ENCODE results near the gene ATP6V1G1.
"Not testable (repeated sequence)": the region's sequence is repeated elsewhere in the genome, so short reads cannot be mapped to it uniquely, and the experiment has no call there.

ATP6V1G1 gene

DNA sequence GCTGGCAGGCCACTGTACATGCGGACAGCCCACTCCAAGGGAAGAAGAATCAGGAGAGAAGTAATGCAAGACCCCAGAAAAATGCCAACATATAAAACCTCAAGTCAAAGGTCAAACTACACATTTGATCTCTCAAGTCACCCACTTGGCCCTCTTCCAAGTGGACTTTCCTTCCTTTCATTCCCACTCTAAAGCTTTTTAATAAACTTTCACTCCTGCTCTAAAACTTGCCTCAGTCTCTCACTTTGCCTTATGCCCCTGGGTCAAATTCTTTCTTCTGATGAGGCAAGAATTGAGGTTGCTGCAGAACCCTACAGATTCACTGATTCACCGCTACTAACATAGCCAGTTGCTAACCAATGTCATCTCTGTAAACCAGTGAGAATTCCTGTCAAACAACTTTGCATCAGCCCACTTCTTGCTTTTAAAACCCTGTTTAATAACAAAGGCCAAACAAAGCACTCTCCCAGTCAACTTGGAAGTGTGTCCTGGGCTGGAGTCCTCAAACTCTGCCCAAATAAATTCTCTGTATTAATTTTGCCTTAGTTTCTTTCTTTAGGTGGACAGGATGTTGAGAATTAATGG lies 6.9 kb upstream of the ATP6V1G1 start:
- no peak for DNase-seq

DNA sequence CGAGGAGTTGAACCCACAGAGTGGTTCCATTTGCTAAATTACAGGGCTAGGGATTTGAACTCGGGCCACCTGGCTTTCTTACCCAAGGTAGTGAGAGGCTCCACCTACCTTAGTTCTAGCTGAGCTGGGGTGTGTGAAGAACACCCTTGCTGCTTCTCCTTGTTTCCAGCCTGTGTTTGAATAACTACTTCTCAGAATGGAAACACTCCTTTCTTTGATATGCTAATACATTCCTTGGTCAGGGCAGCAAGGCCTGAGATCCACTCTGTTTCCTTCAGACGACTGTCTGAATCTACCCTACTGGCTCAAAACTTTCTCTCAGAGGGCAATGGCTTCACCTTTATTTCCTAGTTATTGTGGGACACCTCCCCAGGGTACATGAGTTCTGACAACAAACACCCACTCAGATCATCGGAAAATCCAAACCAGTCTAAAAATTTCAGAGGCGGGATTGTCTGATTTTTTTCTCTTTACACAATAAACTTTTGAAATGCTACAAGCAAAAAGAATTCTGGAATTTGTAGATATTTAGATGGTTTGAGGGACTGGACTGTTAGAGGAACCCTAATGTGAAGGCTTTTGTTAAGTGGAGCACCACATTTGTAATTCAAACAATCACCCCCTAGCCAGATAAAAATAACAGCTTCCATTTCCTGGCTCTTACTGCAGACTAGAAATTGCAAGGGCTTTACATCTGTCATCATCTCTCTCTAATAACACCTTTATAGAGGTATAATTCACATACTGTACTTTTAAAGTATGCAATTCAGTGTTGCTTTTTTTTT lies 4.0 kb upstream of the ATP6V1G1 start:
- DNase-seq: no peak

DNA sequence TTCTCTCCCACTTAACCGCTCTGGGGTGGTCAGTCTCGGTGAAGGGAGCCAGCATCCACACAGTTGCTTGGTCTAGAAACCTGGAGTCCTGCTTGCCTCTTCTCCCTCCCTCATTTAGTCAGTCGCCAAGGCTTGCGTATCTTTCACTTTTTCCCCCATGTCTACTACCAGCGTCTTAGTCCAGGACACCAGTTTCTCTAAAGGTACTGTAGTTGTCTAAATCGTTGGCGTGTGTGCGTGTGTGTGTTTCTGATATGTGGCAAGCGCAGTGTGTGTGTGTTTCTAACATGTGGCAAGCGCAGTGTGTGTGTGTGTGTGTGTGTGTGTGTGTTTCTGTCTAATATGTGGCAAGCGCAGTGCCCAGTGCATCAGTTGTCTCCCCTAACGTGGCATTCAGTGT lies 641 bp downstream of the ATP6V1G1 start:
- peak; percentile 12 for DNase-seq

DNA sequence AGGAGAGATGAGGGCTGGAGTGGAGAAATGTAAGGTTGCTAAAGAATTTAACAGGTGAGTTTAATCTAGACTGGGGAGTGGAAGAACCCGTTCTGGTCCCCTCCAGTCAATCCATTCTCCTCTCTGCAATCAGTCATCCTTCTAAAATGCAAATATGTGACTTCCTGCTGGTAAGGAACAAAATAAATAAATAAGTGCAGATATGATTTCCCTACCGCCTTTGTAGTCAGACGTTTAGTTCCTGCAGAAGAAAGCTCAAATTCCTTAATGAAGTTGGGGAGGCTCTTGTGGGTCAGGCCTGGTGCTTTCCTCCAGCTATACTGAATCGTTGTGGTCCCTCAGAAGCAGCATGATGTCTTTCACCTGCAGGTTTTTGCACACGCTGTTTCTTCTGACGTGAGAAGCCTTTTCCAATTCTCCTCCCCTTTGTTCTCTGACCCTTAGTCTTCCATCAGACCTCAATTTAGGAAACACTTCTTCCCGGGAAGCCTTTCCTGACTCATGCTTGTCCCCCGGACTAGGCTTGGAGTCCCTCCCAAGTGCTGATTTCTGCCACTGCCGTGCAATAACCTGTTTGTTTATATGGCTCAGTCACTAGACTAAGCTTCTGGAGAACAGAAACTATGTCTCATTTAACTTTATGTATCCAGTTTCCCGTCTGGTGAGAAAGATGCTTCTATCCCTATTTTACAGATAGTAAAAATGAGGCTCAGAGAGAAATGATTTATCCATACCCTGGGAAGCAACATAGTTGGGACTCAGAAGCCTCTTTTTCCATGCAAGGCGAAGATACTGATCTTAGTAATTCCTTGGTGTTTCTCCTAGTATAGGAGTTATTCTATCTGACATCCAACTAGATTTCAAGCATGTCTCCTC lies 1.3 kb downstream of the ATP6V1G1 start:
- no peak for DNase-seq

DNA sequence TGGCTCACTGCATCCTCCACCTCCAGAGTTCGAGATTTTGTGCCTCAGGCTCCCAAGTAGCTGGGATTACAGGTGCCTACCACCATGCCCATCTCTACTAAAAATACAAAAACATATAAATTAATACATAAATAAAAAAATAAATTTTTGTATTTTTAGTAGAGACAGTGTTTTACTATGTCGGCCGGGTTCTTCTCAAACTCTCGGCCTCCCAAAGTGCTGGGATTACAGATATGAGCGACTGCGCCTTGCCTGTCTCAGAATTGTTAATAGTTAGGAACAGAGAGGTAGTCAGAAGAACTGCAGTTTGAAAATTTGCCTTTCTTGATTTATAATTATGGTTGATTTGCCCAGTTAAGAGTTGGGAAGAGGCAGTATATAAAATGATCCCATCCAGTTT lies 2.8 kb downstream of the ATP6V1G1 start:
- DNase-seq: no peak

DNA sequence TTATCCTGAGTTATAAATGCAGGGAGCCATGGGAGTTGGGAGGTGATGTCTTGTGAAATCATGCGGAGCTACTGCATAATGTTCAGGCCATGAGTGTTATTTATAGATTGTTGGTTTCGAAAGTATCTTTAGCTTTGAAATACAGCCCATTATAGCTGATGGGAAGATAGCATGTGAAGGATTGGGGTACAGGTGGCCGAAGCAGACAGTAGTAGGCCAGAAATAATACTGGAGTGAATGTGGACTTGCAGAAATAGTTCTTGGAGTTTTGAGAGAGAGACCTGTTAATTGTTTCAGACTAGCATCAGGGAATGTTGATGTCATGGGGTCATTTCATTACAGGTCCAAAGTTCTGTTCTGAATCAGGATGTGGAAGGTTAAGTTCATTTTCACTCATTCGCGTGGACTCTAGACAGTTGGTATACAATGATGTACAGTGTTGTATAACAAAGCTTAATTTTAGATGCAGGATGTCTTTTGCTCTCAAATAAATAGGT lies 3.8 kb downstream of the ATP6V1G1 start:
- DNase-seq: no peak

DNA sequence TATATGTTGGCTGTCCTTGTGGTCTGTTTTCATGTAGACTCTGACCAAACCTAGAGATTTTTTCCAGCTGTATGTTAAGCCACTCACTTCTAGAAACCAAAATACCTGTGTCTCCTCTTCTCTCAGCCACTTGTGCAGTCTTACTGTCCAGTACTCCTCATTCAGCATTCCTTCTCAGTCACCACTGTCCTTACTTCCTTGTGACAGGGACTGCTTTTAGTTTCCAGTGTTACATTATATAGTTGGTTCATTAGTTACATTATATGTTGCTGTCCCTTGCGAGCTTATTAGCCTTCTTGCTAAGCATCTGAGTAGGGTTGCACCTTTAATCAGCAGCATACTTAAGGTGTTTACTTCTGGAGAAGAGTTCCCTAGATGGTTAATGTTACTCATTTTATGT lies 4.3 kb downstream of the ATP6V1G1 start:
- DNase-seq: no peak

DNA sequence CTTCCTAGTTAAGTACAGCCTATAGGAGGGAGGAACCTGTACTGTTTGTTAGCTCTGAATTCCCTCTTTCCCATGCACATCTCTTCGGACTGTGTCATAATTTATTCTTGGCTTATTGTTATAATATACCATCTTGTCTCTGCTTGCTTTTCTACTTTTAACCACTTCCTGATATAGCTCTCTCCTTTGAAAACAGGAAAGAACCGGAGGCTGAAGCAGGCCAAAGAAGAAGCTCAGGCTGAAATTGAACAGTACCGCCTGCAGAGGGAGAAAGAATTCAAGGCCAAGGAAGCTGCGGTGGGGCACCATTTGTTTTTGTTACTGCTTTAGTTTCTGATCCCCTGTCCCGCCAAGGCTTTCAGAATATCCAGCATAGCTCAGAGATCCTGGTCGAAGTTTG lies 4.8 kb downstream of the ATP6V1G1 start:
- peak; percentile 75 for DNase-seq

DNA sequence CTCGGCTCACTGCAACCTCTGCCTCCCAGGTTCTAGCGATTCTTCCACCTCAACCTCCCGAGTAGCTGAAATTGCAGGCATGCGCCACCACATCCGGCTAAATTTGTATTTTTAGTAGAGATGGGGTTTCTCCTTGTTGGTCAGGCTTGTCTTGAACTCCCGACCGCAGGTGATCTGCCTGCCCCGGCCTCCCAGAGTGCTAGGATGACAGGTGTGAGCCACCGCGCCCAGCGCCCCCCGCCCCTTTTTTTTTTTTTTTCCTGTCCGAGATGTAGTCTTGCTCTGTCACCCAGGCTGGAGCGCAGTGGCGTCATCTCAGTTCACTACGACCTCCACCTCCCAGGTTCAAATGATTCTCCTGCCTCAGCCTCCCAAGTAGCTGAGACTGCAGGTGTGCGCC lies 6.6 kb downstream of the ATP6V1G1 start:
- DNase-seq: no peak

DNA sequence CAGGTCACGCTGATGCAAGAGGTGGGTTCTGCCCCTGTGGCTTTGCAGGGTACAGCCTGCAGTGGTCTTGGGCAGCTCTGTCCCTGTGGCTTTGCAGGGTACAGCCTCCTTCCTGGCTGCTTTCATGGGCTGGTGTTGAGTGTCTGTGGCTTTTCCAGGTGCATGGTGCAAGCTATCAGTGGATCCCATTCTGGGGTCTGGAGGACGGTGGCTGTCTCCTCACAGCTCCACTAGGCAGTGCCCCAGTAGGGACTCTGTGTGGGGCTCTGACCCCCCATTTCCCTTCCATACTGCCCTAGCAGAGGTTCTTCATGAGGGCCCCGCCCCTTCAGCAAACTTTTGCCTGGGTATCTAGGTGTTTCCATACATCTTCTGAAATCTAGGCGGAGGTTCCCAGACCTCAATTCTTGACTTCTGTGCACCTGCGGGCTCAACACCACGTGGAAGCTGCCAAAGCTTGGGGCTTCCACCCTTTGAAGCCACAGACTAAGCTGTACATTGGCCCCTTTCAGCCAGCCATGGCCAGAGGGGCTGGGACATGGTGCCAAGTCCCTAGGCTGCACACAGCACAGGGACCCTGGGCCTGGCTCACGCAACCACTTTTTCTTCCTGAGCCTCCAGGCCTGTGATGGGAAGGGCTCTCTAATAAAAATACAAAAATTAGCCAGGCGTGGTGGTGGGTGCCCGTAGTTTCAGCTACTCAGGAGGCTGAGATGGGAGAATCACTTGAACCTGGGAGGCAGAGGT lies 13.1 kb downstream of the ATP6V1G1 start:
- not testable (repeated sequence) for DNase-seq

DNA sequence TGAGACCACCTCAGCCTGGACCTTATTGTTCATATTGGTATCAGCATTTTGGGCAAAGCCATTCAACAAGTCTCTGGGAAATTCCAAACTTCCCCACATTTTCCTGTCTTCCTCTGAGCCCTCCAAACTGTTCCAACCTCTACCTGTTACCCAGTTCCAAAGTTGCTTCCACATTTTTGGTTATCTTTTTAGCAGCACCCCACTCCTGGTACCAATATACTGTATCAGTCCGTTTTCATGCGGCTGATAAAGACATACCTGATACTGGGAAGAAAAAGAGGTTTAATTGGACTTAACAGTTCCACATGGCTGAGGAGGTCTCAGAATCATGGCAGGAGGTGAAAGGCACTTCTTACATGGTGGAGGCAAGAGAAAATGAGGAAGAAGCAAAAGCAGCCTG lies 14.2 kb downstream of the ATP6V1G1 start:
- DNase-seq: not testable (repeated sequence)

DNA sequence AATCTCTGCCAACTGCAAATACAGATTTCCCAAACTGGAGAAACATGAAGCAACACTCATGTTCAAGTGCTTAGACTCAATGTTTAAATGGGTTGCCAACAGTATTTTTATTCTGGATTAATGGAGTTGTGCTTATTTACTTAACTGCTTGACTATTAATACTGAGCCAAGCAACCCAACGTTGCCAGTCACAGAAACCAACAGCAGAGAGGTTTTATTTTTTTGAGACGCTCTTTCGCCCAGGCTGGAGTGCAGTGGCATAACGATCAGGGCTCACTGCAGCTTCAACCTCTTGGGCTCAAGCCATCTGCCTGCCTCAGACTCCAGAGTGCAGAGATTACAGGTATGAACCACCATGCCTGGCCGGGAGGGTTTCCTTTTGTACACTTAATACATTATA lies 15.1 kb downstream of the ATP6V1G1 start:
- DNase-seq: no peak

DNA sequence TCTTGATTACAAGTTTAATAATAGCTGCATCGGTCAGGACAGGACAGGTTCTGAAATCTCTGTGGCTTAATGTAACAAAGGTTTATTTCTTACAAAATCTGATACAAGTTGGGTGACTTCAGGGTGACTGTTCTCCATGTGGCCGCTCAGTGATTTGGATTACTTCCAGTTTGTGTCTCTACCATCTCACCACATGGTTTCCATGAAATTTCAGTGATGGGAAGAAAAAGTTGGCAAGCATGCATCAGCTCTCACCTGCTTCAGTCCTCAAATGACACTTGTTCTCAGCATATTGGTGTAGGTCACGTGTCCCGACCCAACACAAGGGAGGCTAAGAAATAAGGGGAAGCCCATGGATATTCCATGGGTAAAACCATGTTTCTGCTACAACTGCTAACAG lies 15.7 kb downstream of the ATP6V1G1 start:
- no peak for DNase-seq

DNA sequence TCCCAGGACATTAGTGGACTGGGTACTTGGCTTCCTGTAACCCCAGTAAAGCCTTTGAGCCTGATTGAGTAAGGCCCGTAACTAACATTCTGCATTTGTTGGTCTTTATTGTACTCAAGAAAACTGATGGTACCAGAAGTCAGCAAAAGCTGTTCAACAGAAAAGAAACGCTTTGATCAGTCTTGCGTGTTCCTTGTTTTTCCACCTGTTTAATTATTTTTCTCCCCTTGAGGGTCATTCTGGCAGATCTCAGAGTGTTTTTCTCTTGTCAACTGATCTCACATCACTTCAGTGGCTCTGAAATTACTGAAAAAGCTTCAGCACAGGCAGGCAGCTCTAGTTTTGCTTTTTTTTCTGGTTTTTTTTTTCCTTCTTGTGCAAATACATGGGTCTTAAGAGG lies 17.4 kb downstream of the ATP6V1G1 start:
- DNase-seq: no peak

DNA sequence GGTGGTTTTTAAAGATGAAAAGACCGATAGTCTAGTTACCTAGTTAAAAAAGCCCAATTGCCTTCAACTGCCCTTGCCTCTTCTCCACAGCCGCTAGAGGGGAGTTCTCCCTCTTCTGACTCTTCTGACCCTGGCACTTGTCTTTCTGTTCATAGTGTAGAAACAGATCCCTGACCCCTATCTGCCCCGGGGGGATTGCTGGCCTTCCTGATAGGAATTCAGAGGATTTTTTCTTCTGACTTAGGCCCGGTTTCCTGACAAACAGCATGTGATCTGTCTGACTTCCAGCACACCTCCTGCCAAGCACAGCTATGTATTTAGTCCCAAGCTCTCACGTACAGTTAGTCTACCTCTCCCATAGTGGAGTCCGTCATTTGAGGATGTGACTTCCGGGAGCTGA lies 18.5 kb downstream of the ATP6V1G1 start:
- no peak for DNase-seq

DNA sequence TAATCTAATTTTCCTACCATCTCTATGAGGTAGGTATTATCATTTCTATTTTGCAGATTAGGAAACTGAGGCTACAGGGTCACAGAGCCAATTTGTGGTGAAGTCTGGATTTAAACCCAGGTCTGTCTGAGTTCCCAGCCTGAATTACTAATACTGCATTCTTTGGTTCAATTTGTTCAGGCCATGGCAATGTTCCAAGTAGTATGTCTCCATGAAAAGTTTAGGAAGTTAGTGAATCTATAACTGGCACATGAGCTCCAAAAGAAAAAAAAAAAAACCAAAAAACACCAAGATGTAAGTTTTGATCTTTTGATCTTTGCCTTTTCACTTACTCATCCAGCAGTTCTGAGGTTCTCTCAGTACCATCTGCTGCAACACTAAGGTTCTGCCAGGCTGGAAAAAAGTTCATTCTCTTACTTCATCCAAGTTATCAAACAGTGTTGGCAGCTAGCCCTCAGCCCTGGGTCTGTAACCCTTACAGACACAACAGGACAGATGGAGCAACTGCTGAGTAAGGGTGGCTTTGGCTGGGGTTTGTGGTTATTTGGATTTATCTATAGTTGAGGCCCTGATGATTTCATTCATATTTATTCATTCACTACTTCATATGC lies 19.1 kb downstream of the ATP6V1G1 start:
- DNase-seq: no peak

DNA sequence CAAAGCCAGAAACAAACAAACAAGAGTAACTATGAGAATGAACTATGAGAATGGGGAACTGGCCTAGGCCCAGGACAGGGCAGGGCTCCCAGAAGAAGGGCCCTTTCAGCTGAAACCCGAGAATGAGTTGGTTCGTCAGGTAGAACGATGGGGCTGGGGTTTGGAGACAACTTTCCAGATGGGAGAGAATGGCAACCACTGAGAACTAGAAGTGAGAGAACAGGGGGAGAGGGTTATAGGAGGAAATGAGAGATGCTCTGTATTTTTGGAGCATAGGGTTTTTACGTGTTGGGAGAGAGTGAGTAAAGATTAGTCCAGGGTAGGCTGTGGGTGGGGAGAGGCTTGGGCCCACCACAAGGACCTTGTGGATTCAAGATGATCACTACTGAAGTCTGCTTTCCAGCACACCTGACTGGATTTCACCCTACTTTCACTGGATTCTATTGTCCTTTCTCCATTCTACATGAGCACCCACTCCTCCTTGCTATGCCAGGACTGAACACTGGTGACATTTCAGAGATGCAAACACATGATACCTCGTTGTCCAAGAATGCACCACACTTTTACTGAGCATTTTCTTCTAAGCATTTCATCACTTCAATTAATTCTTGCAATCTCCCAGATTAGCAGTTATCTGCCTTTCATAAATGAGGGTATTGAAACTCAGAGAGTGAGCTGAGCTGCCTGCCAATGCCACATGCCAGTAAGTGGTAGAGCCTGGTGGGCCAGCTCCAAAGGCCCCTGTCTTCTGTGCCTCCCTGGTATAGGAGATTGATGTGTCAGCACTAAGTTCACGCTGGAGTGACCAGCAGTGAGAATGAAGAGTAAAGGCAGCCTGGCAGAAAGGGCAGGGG lies 20.3 kb downstream of the ATP6V1G1 start:
- DNase-seq: no peak

DNA sequence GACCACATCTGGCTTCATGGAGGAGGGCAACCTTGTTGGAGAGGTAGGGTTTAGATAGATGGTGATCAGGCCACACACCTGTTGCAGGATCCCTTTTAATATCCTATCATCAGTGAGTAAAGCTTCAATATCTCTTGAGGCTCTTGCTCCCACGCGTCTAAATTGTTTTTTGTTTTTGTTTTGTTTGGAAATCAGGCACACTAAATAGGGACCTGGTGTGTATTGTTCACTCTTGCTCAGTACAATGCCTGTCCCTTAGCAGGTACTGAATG lies 20.9 kb downstream of the ATP6V1G1 start:
- DNase-seq: no peak

DNA sequence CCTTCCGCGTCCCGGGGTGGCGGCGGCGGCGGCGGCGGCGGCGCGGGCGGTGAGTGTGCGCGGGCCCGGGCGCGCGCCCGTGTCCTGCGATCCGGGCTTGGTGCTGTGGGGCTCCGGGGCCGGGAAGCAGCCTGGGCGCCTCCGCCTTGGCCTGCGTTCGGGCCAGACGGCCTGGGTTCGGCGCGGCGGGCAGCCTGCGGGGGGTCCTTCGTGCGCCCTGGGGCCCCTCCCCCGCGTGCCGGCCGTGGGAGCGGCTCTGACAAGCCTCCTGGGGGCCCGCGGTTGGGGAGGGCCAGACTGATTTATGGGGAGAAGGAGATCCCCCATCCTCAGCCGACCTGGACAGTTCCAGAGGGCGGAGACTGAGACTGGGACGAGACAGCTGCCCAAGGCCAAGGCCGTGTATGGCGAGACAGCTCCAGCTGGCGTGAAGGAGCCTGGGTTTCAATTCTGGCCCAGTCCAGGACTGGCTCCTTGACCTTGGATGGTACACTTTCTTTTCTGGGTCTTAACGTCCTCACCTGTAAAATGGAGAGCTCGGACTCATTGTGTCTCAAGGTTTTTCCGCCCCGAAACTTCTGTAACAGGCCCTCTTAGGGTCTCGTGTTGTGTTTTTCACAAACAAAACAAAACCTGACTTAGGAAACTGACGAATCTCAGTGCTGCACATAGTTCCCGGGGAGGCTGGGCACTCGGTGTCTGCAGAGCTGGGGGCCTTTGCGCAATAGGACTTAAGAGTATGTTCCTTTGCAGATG lies 24.1 kb downstream of the ATP6V1G1 start:
- DNase-seq: peak; percentile 72

DNA sequence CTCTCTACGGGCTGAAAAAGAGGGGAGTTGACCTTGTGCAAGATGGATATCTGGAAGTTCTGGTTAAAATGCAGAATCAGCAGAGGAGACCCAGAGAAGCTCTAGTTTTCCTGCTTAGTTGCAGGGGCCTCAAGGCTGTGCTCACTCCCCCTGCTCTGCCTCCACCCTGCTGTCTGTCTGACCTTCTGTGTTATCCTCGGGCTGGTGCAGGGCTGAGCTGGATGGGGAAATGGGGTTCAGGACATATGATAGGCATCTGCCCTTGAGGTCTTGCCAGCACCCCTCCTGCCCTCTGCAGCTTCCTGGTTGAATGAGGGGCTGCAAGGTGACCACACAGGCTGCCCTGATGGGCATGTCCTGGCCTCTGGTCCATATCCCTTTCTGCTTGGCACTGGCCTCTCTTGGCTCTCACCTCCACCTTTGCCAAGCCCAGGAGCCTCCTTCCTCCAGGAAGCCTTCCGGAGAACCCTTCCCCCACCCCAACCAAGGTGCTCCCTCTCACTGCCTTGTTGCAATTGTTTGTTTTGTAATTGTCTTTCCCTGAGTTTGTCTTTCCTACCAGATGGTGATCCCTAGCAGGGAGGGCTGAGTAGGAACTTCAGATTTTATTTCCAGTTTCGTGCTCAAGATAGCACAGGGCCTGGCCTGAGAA lies 24.8 kb downstream of the ATP6V1G1 start:
- no peak for DNase-seq
